ENCODE measurements around the gene MYO9B. TPM values are rescaled to one million over a fixed set of nuclear protein-coding genes. Genes with fewer than 3 reads are reported as not detected.

Gene MYO9B
- total and polyA plus RNA-seq, 2 of the 13 experiments (the other 11 are each of a cell fraction or from before 2014, with no cell fraction given) = 18.0 to 18.3 TPM

GRCh38 chr19:17215127-17215971, 139.8 kb downstream of the MYO9B start, which contains the start of gene USE1 (continued):
- TF ChIP-seq HNF1A (IDR thresholded peaks at IDR 0.05; ENCODE audit: low read depth) = no peak
- peak; percentile 34; the same call in 1 of the 2 replicates for TF ChIP-seq HNF1A (CRISPR knock-in tag; IDR thresholded peaks at IDR 0.05; ENCODE audit: borderline replicate concordance)
- TF ChIP-seq TMF1 (CRISPR knock-in tag; IDR thresholded peaks at IDR 0.05; ENCODE audit: low read depth) = no peak
- peak; percentile 63; the same call in 1 of the 2 replicates for TF ChIP-seq ZBED4 (CRISPR knock-in tag; IDR thresholded peaks at IDR 0.05; ENCODE audit: borderline replicate concordance)
- 0 out of 2 replicates have a peak, but pooled peaks have one; percentile 37 for TF ChIP-seq NR1H2 (CRISPR knock-in tag; IDR thresholded peaks at IDR 0.05; ENCODE audit: borderline replicate concordance, low read depth)
- TF ChIP-seq ZFP36L2 (CRISPR knock-in tag; IDR thresholded peaks at IDR 0.05) = no peak
- TF ChIP-seq ZNF605 (CRISPR knock-in tag; IDR thresholded peaks at IDR 0.05) = peak; percentile 61; the same call in 1 of the 2 replicates
- peak; percentile 75; the same call in 1 of the 2 replicates for TF ChIP-seq ZNF44 (CRISPR knock-in tag; IDR thresholded peaks at IDR 0.05)
- no peak for TF ChIP-seq ZNF530 (CRISPR knock-in tag; IDR thresholded peaks at IDR 0.05; ENCODE audit: low read depth)
- peak; percentile 23; the same call in 1 of the 2 replicates for TF ChIP-seq MLX (CRISPR knock-in tag; IDR thresholded peaks at IDR 0.05)
- TF ChIP-seq LBX2 (CRISPR knock-in tag; IDR thresholded peaks at IDR 0.05; ENCODE audit: borderline replicate concordance) = no peak
- peak; percentile 28; the same call in 1 of the 2 replicates for TF ChIP-seq ZBTB25 (CRISPR knock-in tag; IDR thresholded peaks at IDR 0.05)
- no peak for TF ChIP-seq RBAK (CRISPR knock-in tag; IDR thresholded peaks at IDR 0.05)
- peak; percentile 96 for TF ChIP-seq TAF1 (CRISPR knock-in tag; IDR thresholded peaks at IDR 0.05)
- no peak for TF ChIP-seq NKX3-1 (CRISPR knock-in tag; IDR thresholded peaks at IDR 0.05)
- peak; percentile 64 for TF ChIP-seq ASH2L (IDR thresholded peaks at IDR 0.05; ENCODE audit: insufficient read length, low read depth, low read length)
- peak; percentile 31; the same call in 1 of the 2 replicates for TF ChIP-seq NR2F6 (IDR thresholded peaks at IDR 0.05)
- peak; percentile 44; the same call in 1 of the 2 replicates for TF ChIP-seq NR2F6 (CRISPR knock-in tag; IDR thresholded peaks at IDR 0.05)
